Measurements from ENCODE around the gene ULK4.

ULK4 gene

GRCh38 chr3:41241161-41241560, 720.7 kb downstream of the ULK4 start:
- H3K4me3 ChIP-seq (ENCODE audit: control insufficient read depth, low read depth, low read length): no peak overlapping the region
- DNase-seq (ENCODE audit: low read depth): no peak
- TF ChIP-seq CTCF (IDR thresholded peaks at IDR 0.05; ENCODE audit: control insufficient read depth, insufficient read depth, low read depth, low read length, missing control alignments): no peak

- H3K4me3 ChIP-seq (ENCODE audit: control insufficient read depth, low read depth, low read length): no peak overlapping the region
- no peak for DNase-seq (ENCODE audit: low read depth)
- TF ChIP-seq CTCF (IDR thresholded peaks at IDR 0.05; ENCODE audit: control insufficient read depth, insufficient read depth, low read depth, low read length, missing control alignments): no peak
Observed at GRCh38 chr3:41239587-41239986, 722.3 kb downstream of the ULK4 start.

- no peak for TF ChIP-seq CTCF (IDR thresholded peaks at IDR 0.05; ENCODE audit: control insufficient read depth, insufficient read depth, low read depth, low read length, missing control alignments)
- no peak overlapping the region for H3K4me3 ChIP-seq (ENCODE audit: control insufficient read depth, low read depth, low read length)
Observed at GRCh38 chr3:41237907-41238306, 724.0 kb downstream of the ULK4 start.

GRCh38 chr3:41236228-41236627, 725.7 kb downstream of the ULK4 start:
- no peak for TF ChIP-seq CTCF (IDR thresholded peaks at IDR 0.05; ENCODE audit: control insufficient read depth, insufficient read depth, low read depth, low read length, missing control alignments)
- H3K4me3 ChIP-seq (ENCODE audit: control insufficient read depth, low read depth, low read length): no peak overlapping the region
- DNase-seq (ENCODE audit: low read depth): no peak

More at GRCh38 chr3:41237907-41238306, 724.0 kb downstream of the ULK4 start:
- DNase-seq (ENCODE audit: low read depth): no peak

- TF ChIP-seq CTCF (IDR thresholded peaks at IDR 0.05; ENCODE audit: control insufficient read depth, insufficient read depth, low read depth, low read length, missing control alignments): no peak
- no peak for DNase-seq (ENCODE audit: low read depth)
- no peak overlapping the region for H3K4me3 ChIP-seq (ENCODE audit: control insufficient read depth, low read depth, low read length)
Observed at GRCh38 chr3:41234823-41235721, 726.8 kb downstream of the ULK4 start.

GRCh38 chr3:41224120-41224806, 737.6 kb downstream of the ULK4 start:
- no peak for TF ChIP-seq CTCF (IDR thresholded peaks at IDR 0.05; ENCODE audit: control insufficient read depth, insufficient read depth, low read depth, low read length, missing control alignments)
- H3K4me3 ChIP-seq (ENCODE audit: control insufficient read depth, low read depth, low read length): no peak overlapping the region
- peak; percentile 76 for DNase-seq (ENCODE audit: low read depth)
